Heart left ventricle (tissue), 13 donors: Measurements from ENCODE around the gene TRAM2.

Experiments
- POLR2A ChIP-seq, 2 donors: fragments of 450-650 bp; IDR thresholded peaks; one replicate each; pipeline ENCODE4 v1.6.1; 2017; ENCODE audit warnings: antibody characterized with exemption in 2 of 2, mild to moderate bottlenecking in 2 of 2, moderate library complexity in 2 of 2
- TF ChIP-seq, protein P1 (sequence below), 12 donors: fragments of 200-600 bp; sonication (generic) in 4 of 12; IDR thresholded peaks; one replicate each; pipeline versions ENCODE4 v1.5.0 to v1.8.0; 2018 to 2022; ENCODE audit warnings: antibody characterized with exemption in 12 of 12, mild to moderate bottlenecking in 5 of 12
- donor health status: ischemic (EF 13 %, LVEDD 7.1; RV severe dilation, severe dysfunction).
- donor health status: DM: no; HTN: yes; CAD: no.
- donor health status: DM: no; HTN: no; CAD: no.
- donor health status: ischemic (EF 25% LVEDD 6.9; RV normal size, moderate dysfunction).
- donor health status: ischemic (EF 25% LVEDD 5.7; RV mildly dilated, moderate dysfunction).
- donor health status: ischemic (EF 35%, LVEDD 5.7; RV mildly dilated, moderate dysfunction).
- donor health status: nonischemic (EF 11% LVEDD 7.7; RV severe dilation, severe dysfunction).
- donor health status: DM: yes; HTN: yes; CAD: no.
- donor health status: PGD.
- donor health status: ischemic (EF 29% LVEDD 5.4; RV normal size, mild dysfunction).
- donor health status: nonischemic (EF 23%, LVEDD 6.1; RV moderate dilation, normal function).

- TF ChIP-seq, protein P1, sequence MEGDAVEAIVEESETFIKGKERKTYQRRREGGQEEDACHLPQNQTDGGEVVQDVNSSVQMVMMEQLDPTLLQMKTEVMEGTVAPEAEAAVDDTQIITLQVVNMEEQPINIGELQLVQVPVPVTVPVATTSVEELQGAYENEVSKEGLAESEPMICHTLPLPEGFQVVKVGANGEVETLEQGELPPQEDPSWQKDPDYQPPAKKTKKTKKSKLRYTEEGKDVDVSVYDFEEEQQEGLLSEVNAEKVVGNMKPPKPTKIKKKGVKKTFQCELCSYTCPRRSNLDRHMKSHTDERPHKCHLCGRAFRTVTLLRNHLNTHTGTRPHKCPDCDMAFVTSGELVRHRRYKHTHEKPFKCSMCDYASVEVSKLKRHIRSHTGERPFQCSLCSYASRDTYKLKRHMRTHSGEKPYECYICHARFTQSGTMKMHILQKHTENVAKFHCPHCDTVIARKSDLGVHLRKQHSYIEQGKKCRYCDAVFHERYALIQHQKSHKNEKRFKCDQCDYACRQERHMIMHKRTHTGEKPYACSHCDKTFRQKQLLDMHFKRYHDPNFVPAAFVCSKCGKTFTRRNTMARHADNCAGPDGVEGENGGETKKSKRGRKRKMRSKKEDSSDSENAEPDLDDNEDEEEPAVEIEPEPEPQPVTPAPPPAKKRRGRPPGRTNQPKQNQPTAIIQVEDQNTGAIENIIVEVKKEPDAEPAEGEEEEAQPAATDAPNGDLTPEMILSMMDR (IDR thresholded peaks at IDR 0.05), result no peak
- no peak for TF ChIP-seq POLR2A (IDR thresholded peaks at IDR 0.05)
Observed at GRCh38 chr6:52548999-52549398, 27.9 kb downstream of the TRAM2 start.
